Adrenal gland (tissue), 5 donors: ENCODE data around the gene RASA2.

Experiments used
- POLR2A ChIP-seq, 2 donors: fragments of 450-650 bp; IDR thresholded peaks; one replicate each; pipeline ENCODE4 v1.6.1; 2017; ENCODE audit warnings: antibody characterized with exemption in 2 of 2, mild to moderate bottlenecking in 2 of 2, moderate library complexity in 1 of 2
- TF ChIP-seq, protein P1 (sequence below), 6 experiments: fragments of 450-650 bp in 4 of 6; fragments of 200-600 bp in 2 of 6; sonication (generic) in 1 of 6; IDR thresholded peaks; 1 replicate in 5 of 6; 2 replicates in 1 of 6; pipeline versions ENCODE4 v1.5.1 to v1.8.0; 2016 to 2021; ENCODE audit warnings: antibody characterized with exemption in 6 of 6, mild to moderate bottlenecking in 2 of 6, moderate library complexity in 1 of 6
- donor health status: DM: no; HTN: no; CAD: no.

- TF ChIP-seq, protein P1, sequence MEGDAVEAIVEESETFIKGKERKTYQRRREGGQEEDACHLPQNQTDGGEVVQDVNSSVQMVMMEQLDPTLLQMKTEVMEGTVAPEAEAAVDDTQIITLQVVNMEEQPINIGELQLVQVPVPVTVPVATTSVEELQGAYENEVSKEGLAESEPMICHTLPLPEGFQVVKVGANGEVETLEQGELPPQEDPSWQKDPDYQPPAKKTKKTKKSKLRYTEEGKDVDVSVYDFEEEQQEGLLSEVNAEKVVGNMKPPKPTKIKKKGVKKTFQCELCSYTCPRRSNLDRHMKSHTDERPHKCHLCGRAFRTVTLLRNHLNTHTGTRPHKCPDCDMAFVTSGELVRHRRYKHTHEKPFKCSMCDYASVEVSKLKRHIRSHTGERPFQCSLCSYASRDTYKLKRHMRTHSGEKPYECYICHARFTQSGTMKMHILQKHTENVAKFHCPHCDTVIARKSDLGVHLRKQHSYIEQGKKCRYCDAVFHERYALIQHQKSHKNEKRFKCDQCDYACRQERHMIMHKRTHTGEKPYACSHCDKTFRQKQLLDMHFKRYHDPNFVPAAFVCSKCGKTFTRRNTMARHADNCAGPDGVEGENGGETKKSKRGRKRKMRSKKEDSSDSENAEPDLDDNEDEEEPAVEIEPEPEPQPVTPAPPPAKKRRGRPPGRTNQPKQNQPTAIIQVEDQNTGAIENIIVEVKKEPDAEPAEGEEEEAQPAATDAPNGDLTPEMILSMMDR (IDR thresholded peaks at IDR 0.05) = no peak
- TF ChIP-seq POLR2A (IDR thresholded peaks at IDR 0.05) = no peak
These were observed 173.8 kb downstream of the RASA2 start for GRCh38 chr3:141660614-141660947.
